ENCODE measurements around the gene SLC6A9. TPM values are rescaled to one million over a fixed set of nuclear protein-coding genes. Genes with fewer than 3 reads are reported as not detected.

Gene SLC6A9
- total and polyA plus RNA-seq, 2 experiments from 2014 or later: 4.9 to 13.2 TPM

DNA sequence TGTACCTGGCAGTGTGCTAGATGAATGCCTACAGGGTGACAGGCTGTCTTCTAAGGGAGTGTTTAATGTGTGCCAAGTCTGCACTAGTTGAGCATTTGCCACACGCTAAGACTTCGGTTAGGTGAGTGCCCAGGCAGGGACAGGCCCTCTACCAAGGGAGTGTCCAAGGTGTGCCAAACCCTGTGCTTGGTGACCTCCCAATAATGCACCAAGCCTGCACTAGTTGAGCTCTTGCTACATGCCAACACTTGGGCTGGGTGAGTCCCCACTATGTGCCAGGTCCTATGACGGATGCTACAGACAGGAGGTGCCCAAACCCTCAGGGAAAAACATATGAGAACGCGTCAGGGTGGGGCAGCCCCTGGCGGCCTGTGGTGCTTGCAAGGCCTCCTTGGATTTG lies 10.8 kb downstream of the SLC6A9 start:
- no peaks in the 10 kb centered on the region for H3K27me3 ChIP-seq
- H3K4me1 ChIP-seq (ENCODE audit: low read depth): no peaks in the 10 kb centered on the region
- no peak overlapping the region for H3K4me3 ChIP-seq
- TF ChIP-seq, protein P1, sequence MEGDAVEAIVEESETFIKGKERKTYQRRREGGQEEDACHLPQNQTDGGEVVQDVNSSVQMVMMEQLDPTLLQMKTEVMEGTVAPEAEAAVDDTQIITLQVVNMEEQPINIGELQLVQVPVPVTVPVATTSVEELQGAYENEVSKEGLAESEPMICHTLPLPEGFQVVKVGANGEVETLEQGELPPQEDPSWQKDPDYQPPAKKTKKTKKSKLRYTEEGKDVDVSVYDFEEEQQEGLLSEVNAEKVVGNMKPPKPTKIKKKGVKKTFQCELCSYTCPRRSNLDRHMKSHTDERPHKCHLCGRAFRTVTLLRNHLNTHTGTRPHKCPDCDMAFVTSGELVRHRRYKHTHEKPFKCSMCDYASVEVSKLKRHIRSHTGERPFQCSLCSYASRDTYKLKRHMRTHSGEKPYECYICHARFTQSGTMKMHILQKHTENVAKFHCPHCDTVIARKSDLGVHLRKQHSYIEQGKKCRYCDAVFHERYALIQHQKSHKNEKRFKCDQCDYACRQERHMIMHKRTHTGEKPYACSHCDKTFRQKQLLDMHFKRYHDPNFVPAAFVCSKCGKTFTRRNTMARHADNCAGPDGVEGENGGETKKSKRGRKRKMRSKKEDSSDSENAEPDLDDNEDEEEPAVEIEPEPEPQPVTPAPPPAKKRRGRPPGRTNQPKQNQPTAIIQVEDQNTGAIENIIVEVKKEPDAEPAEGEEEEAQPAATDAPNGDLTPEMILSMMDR (IDR thresholded peaks at IDR 0.05; ENCODE audit: low read depth, low read length): no peak
- H3K9me3 ChIP-seq (ENCODE audit: low read depth): no peaks in the 10 kb centered on the region
- H3K36me3 ChIP-seq: no peaks in the 10 kb centered on the region
- no peak overlapping the region for H3K27ac ChIP-seq
- DNase-seq (ENCODE audit: low read depth in 1 of 2, low spot score in 1 of 2): no peak

- DNase-seq (ENCODE audit: low read depth in 1 of 2, low spot score in 1 of 2): no peak
- TF ChIP-seq, protein P1 (IDR thresholded peaks at IDR 0.05; ENCODE audit: low read depth, low read length): no peak
- no peak overlapping the region for H3K27ac ChIP-seq
These were observed 11.8 kb downstream of the SLC6A9 start for GRCh38 chr1:44019466-44019948.

DNA sequence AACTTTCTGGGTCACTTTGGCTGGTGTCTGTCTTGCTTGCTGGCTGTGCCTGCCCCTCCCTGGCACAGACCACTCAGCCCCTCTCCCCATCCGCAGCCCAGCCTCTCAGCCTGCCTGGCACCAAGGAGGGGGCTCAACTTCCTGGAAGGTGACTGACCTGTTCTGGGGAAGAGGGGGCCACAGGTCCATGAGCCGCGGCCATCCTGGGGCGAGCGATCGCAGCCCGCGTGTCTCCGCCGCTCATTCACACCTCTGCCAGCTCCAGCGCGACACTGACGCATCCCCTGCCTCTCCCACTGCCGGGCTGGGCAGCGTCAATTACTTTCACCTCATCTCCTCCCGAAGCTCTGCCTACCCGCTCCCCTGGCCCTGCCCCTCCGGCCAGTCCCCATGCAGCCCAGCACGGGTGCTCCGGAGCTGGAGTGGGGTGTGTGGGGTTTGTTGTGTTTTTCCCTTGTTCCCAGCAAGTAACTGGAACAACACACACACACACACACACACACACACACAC lies 14.3 kb downstream of the SLC6A9 start:
- Histone ChIP-seq H3K27me3 (no peaks in the 10 kb centered on the region), H3K4me1 (ENCODE audit: low read depth) (peaks cover 5% of the 10 kb centered on the region), H3K9me3 (ENCODE audit: low read depth) (no peaks in the 10 kb centered on the region), H3K27ac (no peak overlapping the region), H3K4me3 (no peak overlapping the region), H3K36me3 (no peaks in the 10 kb centered on the region)
- TF ChIP-seq, protein P1 (IDR thresholded peaks at IDR 0.05; ENCODE audit: low read depth, low read length): no peak
- DNase-seq (ENCODE audit: low read depth in 1 of 2, low spot score in 1 of 2): no peak

More at GRCh38 chr1:44019466-44019948, 11.8 kb downstream of the SLC6A9 start:
- Histone ChIP-seq H3K36me3 (no peaks in the 10 kb centered on the region), H3K4me3 (no peak overlapping the region), H3K9me3 (ENCODE audit: low read depth) (no peaks in the 10 kb centered on the region), H3K27me3 (no peaks in the 10 kb centered on the region), H3K4me1 (ENCODE audit: low read depth) (peaks cover 4% of the 10 kb centered on the region)

DNA sequence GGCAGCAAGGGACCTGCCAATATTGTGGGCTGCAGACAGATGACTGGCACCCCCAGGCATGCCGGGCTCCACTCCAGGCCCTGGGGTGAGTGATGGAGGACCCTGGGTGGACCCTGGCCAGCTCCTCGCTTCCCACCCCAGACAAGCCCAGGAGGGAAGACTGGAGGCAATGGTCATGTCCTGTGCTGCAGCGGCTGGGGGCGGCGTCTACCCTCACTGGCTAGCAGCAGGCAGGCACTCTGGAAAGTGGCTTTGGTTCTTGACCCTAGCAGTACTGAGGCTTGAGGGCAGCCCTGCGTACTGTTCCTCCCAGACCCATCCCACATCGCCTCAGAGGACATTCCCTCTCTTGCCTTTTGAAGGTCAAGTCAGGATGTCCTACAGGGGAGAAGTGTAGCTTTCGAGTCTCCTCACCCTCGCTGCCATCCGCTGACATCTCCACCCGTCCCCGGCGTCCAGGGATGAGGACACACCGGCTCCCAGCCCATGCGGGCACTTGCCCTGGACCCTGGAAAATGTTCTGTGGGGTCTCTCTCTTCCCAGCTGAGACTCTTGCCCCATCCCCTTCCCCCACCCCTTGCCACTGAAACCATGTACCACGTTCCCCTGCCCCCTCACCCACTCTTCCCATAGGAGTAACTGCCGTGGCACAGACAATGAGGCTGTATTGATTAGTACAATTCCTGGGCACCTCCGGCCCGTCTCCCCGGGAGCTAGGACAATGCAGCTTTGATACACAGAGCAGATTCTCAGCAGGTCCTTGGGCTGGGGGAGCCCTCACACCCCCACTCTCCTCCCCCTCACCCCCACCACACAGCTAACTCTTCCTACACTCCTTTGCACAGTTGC lies 15.0 kb downstream of the SLC6A9 start:
- no peak for DNase-seq (ENCODE audit: low read depth in 1 of 2, low spot score in 1 of 2)
- Histone ChIP-seq H3K4me3 (no peak overlapping the region), H3K27me3 (no peaks in the 10 kb centered on the region), H3K27ac (no peak overlapping the region), H3K4me1 (ENCODE audit: low read depth) (peaks cover 5% of the 10 kb centered on the region), H3K36me3 (no peaks in the 10 kb centered on the region), H3K9me3 (ENCODE audit: low read depth) (no peaks in the 10 kb centered on the region)
- TF ChIP-seq, protein P1 (IDR thresholded peaks at IDR 0.05; ENCODE audit: low read depth, low read length): no peak

DNA sequence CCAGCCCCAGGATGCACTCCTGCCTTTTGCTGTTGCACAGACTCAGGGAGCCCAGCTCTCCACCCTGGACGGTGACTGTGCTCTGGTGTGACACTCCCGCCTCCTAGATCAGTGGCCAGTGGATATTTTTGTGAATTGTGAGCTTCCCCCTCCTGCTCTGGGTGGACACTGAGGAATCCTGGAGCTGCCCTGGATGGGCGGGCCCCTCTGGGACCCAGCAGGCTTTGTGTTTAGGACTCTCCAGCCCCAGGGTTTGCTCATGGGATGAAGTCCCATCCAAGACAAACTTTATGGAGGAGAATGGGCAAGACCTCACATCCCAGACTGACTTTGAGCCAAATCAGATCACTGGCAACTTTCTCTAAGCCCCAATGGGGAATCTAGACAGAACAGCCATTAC lies 16.1 kb downstream of the SLC6A9 start:
- peak overlapping the region; percentile 16 for H3K27ac ChIP-seq
- H3K4me3 ChIP-seq: no peak overlapping the region
- no peak for DNase-seq (ENCODE audit: low read depth in 1 of 2, low spot score in 1 of 2)
- peaks cover 5% of the 10 kb centered on the region for H3K4me1 ChIP-seq (ENCODE audit: low read depth)
- no peaks in the 10 kb centered on the region for H3K9me3 ChIP-seq (ENCODE audit: low read depth)
- TF ChIP-seq, protein P1 (IDR thresholded peaks at IDR 0.05; ENCODE audit: low read depth, low read length): no peak
- no peaks in the 10 kb centered on the region for H3K27me3 ChIP-seq
- H3K36me3 ChIP-seq: no peaks in the 10 kb centered on the region

Measured in cardiac muscle cell (in vitro differentiated cells and primary cell).